Left renal pelvis (tissue), 4 donors: ENCODE measurements around the gene WASL. TPM values are rescaled to one million over a fixed set of nuclear protein-coding genes. Genes with fewer than 3 reads are reported as not detected.

ENCODE experiments used
- DNase-seq, 4 donors: peaks; one replicate each; pipeline ENCODE4 v3.0.0-alpha.2; 2013; ENCODE audit warnings: low read depth in 4 of 4, low spot score in 3 of 4
- polyA plus RNA-seq, 4 donors: library from polyadenylated mRNA; unstranded; fragments of 120-200 nt; gene quantifications; one replicate each; pipeline ENCODE4 v1.2.1, GENCODE V29; 2013; ENCODE audit not compliant: insufficient read length in 4 of 4

The WASL gene
- polyA plus RNA-seq, 4 donors, result 74.2 to 96.6 (median 81.2) TPM

GRCh38 chr7:123770378-123770777 is 21.6 kb upstream of the WASL start:
- no peak for DNase-seq

- DNase-seq, result no peak
These were observed 20.6 kb upstream of the WASL start for GRCh38 chr7:123769371-123769770.

GRCh38 chr7:123768493-123768892 is 19.7 kb upstream of the WASL start:
- DNase-seq, result no peak

- no peak for DNase-seq
These were observed 14.4 kb upstream of the WASL start for GRCh38 chr7:123763191-123763661.

GRCh38 chr7:123761729-123762128 is 12.9 kb upstream of the WASL start:
- DNase-seq, result no peak

GRCh38 chr7:123757095-123757494 is 8.3 kb upstream of the WASL start:
- DNase-seq, result no peak

GRCh38 chr7:123755338-123755737 is 6.5 kb upstream of the WASL start:
- no peak for DNase-seq

- no peak for DNase-seq
These were observed 5.6 kb upstream of the WASL start for GRCh38 chr7:123754271-123754871.

GRCh38 chr7:123752534-123752933 is 3.7 kb upstream of the WASL start:
- DNase-seq, result no peak

GRCh38 chr7:123751821-123752220 is 3.0 kb upstream of the WASL start:
- no peak for DNase-seq

- DNase-seq, result no peak
These were observed 1.8 kb upstream of the WASL start for GRCh38 chr7:123750389-123751230.

- DNase-seq, result peak in 2 of 4 donors; percentile 53 to 59
These were observed 694 bp upstream of the WASL start for GRCh38 chr7:123749537-123749857.

GRCh38 chr7:123748171-123748733 is 551 bp downstream of the WASL start:
- DNase-seq, result peak in 2 of 4 donors; percentile 16 to 19

- DNase-seq, result peak in 3 of 4 donors; percentile 54 to 65 (median 60)
These were observed 1.1 kb downstream of the WASL start for GRCh38 chr7:123747620-123748141.

- no peak for DNase-seq
These were observed 1.8 kb downstream of the WASL start for GRCh38 chr7:123746931-123747488.

- no peak for DNase-seq
These were observed 2.7 kb downstream of the WASL start for GRCh38 chr7:123746055-123746454.

- no peak for DNase-seq
These were observed 3.4 kb downstream of the WASL start for GRCh38 chr7:123745437-123745836.

GRCh38 chr7:123744416-123744815 is 4.4 kb downstream of the WASL start:
- DNase-seq, result no peak

GRCh38 chr7:123741940-123742339 is 6.9 kb downstream of the WASL start:
- DNase-seq, result no peak

- no peak for DNase-seq
These were observed 10.0 kb downstream of the WASL start for GRCh38 chr7:123738808-123739207.

- DNase-seq, result no peak
These were observed 10.4 kb downstream of the WASL start for GRCh38 chr7:123738356-123738755.
